HUES48 (cell line): Measurements from ENCODE around the gene MAMDC2.

Source experiments
- H3K27ac ChIP-seq: one replicate; pipeline ENCODE4 v1.7.0; 2013; ENCODE audit warnings: low read depth, low read length, inconsistent platforms
- H3K27me3 ChIP-seq: 2 replicates; pipeline ENCODE4 v1.6.1; 2013; ENCODE audit warnings: mild to moderate bottlenecking, low read length; ENCODE audit not compliant: control insufficient read depth, insufficient read depth
- H3K36me3 ChIP-seq: 2 replicates; pipeline ENCODE4 v1.6.1; 2013; ENCODE audit warnings: low read length; ENCODE audit not compliant: control insufficient read depth, insufficient read depth
- H3K4me1 ChIP-seq: 2 replicates; pipeline ENCODE4 v1.6.1; 2013; ENCODE audit warnings: mild to moderate bottlenecking, low read length; ENCODE audit not compliant: control insufficient read depth, insufficient read depth
- H3K4me3 ChIP-seq: 2 replicates; pipeline ENCODE4 v1.5.1; 2013; ENCODE audit warnings: mild to moderate bottlenecking, low read depth, low read length
- H3K9ac ChIP-seq: 2 replicates; pipeline ENCODE4 v1.6.1; 2013; ENCODE audit warnings: mild to moderate bottlenecking, low read depth, low read length, moderate library complexity
- H3K9me3 ChIP-seq: 2 replicates; pipeline ENCODE4 v1.6.1; 2013; ENCODE audit warnings: low read length; ENCODE audit not compliant: control insufficient read depth, insufficient read depth

The MAMDC2 gene

DNA sequence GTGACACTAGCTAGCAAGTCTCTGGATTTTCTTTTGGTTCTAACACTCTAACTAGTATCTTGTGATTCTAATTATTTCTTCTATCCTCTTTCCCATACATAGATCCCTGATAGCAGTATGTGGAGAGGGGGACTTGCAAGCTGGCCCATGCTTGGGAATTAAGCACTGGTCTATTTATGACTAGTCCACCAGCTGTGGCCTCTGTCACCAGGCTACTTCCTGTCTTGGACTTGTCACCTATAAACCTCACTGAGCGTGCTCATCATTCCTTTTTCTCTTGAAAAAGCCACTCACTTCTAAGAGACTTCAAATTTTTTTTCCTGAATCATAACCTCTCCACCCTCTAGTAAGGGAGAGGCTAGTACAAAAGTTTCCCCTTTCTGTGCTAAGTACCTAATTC, 32.3 kb upstream of the MAMDC2 start:
- Histone ChIP-seq H3K4me3 (no peak overlapping the region), H3K36me3 (no peaks in the 10 kb centered on the region), H3K9ac (no peak overlapping the region), H3K9me3 (no peaks in the 10 kb centered on the region), H3K4me1 (no peaks in the 10 kb centered on the region), H3K27ac (no peak overlapping the region), H3K27me3 (no peaks in the 10 kb centered on the region)

DNA sequence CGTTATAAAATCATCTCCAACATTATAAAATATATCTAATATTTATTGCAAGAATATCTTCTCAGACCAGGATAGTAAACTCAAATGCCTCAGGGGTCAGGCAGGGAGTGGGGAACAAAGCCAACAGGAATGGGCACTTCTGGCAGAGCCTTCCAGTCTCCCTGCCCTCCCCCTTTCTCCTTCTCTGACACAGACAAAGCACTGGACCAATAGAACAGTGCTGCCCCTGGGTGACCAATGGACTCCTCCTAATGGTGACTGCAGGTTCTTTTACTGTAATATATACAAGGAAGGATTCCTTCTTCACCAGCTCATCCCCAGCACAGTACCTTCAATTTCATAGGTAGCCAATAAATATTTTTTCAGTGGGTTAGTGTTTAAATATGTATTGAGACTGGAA, 31.1 kb upstream of the MAMDC2 start:
- Histone ChIP-seq H3K4me1 (no peaks in the 10 kb centered on the region), H3K27ac (no peak overlapping the region), H3K4me3 (no peak overlapping the region), H3K36me3 (no peaks in the 10 kb centered on the region), H3K9ac (no peak overlapping the region), H3K9me3 (no peaks in the 10 kb centered on the region), H3K27me3 (no peaks in the 10 kb centered on the region)

DNA sequence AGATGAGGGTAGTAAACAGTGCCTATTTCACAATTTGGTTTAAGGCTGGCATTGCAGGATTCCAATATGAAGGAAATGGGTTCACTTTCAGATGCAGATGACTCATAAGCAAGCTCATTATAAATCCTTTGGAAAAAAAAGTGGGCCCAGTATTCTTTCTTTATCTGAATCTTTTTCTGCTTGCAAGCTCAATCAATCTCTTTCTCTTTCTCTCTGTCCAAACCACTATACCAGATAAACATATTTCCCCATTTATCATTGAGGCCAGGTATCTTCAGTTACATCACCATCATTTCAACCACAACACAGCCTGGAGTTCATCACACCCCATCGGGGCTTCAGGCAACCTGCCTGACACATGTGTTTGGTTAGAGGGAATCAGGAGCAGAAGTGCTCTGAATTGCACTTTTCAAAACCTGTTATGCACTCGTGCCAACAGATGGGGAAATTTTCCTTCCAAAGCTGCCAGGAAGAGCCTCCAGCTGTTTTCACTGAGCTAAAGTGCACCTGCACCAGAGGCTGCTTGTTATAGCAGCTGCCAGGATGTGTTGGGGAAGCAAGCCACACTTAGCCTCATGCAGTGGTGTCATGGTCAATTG, 30.0 kb upstream of the MAMDC2 start:
- Histone ChIP-seq H3K9ac (no peak overlapping the region), H3K9me3 (no peaks in the 10 kb centered on the region), H3K4me3 (no peak overlapping the region), H3K27me3 (no peaks in the 10 kb centered on the region), H3K36me3 (no peaks in the 10 kb centered on the region), H3K27ac (no peak overlapping the region), H3K4me1 (no peaks in the 10 kb centered on the region)

DNA sequence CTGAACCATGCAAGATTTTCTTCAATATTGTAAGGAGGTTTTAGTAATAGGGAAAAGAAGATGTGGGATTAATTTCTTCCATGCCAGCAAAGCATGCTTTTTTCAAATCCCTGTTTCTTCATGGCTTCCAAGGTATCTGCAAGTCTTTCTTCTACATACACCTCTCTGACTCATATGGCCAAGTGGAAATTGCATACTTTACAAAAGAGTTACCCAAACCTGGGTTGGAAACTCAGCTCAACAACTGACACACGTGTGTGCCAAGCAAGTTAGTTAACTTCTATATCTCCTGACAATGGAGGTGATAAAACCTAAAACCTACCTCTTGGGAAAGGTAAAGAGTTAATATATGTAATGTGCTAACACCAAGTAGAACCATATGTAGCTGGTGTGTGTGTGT, 28.5 kb upstream of the MAMDC2 start:
- Histone ChIP-seq H3K9ac (no peak overlapping the region), H3K9me3 (no peaks in the 10 kb centered on the region), H3K27me3 (no peaks in the 10 kb centered on the region), H3K36me3 (no peaks in the 10 kb centered on the region), H3K27ac (no peak overlapping the region), H3K4me3 (no peak overlapping the region), H3K4me1 (peaks cover 5% of the 10 kb centered on the region; the same call in 1 of the 2 replicates)

DNA sequence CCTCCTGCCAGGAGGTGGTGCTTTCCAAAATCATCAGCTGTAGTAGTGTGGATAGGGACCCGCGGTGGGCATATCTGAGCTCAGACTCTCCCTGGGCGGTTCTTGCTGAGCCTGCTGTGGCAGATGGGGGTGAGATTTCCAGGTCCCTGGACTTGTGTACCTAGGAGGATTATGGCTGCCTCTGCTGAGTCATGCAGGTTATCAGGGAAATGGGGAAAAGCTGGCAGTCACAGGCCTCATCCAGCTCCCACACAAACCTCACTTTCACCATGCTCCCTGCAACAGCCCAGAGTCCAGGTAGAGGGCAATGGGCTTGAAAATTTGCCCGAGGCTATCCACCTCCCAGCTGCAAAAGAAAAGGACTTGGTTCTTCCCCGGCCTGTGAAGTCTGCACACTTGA, 23.4 kb upstream of the MAMDC2 start:
- Histone ChIP-seq H3K9me3 (no peaks in the 10 kb centered on the region), H3K4me3 (no peak overlapping the region), H3K9ac (no peak overlapping the region), H3K27me3 (no peaks in the 10 kb centered on the region), H3K27ac (no peak overlapping the region), H3K36me3 (no peaks in the 10 kb centered on the region), H3K4me1 (peaks cover 9% of the 10 kb centered on the region; the same call in 1 of the 2 replicates)

DNA sequence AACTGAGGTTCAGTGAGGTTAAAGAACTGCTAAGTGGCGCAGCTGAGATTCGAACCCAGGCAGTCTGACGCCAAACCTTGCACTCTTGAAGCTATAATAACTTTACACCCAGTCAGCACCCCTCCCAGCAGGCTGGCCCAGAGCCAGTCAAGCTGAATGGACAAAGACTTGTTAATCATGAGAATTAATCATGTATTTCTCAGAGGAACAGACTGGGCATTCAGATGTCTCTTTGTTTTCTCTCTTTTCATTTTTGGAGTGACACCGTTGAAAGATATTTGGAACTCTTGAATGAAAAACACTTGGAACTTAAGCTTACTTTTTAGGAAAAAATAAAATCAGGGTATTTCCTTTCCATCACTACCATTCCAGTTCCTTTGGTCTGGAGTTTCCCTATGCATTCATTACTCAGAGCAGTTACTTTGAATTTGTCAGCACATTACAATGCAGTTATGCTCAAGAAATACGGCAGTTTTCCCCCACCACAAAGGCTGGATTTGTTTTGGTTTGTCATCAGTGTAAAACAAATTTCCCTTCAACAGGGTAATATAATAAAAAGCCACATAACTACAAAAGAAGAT, 22.6 kb upstream of the MAMDC2 start:
- no peak overlapping the region for H3K9ac ChIP-seq
- H3K36me3 ChIP-seq, result no peaks in the 10 kb centered on the region
- H3K27ac ChIP-seq, result no peak overlapping the region
- no peaks in the 10 kb centered on the region for H3K9me3 ChIP-seq
- H3K27me3 ChIP-seq, result no peaks in the 10 kb centered on the region
- peaks cover 9% of the 10 kb centered on the region; the same call in 1 of the 2 replicates for H3K4me1 ChIP-seq
- H3K4me3 ChIP-seq, result no peak overlapping the region

DNA sequence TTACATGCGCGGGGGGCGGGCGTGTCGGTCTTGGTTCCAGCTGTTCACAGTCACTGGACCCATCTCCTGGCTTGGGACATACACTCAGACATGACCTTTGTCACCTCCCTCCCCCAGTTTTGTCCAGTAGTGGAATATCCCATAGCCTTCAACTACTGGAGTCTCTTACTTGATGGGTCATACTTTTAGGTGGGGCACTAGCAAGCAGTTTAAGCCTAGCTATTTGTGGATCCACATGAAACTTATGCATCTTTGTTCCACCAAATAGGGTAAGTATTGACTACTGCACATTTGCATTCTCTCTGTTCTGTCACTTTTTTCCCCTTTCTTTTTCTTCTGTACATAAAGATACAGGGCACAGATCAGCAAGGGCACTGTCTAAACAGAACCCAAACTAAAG, 15.4 kb upstream of the MAMDC2 start:
- no peak overlapping the region for H3K9ac ChIP-seq
- H3K4me1 ChIP-seq, result no peaks in the 10 kb centered on the region
- no peaks in the 10 kb centered on the region for H3K27me3 ChIP-seq
- H3K27ac ChIP-seq, result no peak overlapping the region
- H3K4me3 ChIP-seq, result no peak overlapping the region
- H3K36me3 ChIP-seq, result no peaks in the 10 kb centered on the region
- no peaks in the 10 kb centered on the region for H3K9me3 ChIP-seq

DNA sequence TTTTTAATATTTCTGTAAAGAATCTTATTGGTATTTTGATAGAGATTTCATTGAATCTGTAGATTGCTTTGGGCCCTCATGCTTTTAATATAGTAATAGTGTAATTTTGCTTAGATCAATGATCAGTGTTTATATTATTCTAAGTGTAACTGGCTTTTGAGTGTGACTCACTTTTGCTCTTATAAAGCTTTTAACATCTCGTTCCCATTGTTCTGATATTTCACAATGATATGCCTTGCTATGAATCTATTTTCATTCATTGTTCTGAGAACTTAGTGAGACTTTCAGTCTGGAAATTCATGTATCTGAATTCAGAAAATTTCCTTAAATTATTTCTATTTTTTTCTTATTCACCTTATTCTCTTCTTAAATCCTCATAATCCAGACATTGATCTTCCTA, 13.5 kb upstream of the MAMDC2 start:
- Histone ChIP-seq H3K27ac (no peak overlapping the region), H3K9ac (no peak overlapping the region), H3K9me3 (no peaks in the 10 kb centered on the region), H3K4me3 (no peak overlapping the region), H3K36me3 (no peaks in the 10 kb centered on the region), H3K4me1 (no peaks in the 10 kb centered on the region), H3K27me3 (no peaks in the 10 kb centered on the region)

DNA sequence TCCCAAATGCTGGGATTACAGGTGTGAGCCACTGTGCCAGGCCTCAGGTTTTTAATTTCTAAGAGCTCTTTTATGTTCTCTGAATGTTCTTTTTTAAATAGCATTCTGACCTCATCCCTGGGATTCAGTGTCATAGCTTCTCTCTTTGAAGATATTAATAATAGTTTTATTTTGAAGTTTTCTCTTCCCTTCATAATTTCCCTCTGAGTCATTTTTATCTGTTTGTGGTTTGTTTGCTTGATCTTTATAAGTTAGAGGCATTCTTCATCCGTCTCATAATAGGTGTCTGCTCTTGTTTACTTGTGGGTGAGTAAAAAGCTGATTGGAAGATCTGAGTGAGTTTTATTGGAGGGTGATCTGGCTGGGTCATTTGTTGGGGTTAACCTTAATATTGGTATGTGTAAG, 12.5 kb upstream of the MAMDC2 start:
- H3K27ac ChIP-seq, result no peak overlapping the region
- no peaks in the 10 kb centered on the region for H3K9me3 ChIP-seq
- no peaks in the 10 kb centered on the region for H3K36me3 ChIP-seq
- no peak overlapping the region for H3K4me3 ChIP-seq
- H3K9ac ChIP-seq, result no peak overlapping the region
- H3K27me3 ChIP-seq, result no peaks in the 10 kb centered on the region
- H3K4me1 ChIP-seq, result no peaks in the 10 kb centered on the region

DNA sequence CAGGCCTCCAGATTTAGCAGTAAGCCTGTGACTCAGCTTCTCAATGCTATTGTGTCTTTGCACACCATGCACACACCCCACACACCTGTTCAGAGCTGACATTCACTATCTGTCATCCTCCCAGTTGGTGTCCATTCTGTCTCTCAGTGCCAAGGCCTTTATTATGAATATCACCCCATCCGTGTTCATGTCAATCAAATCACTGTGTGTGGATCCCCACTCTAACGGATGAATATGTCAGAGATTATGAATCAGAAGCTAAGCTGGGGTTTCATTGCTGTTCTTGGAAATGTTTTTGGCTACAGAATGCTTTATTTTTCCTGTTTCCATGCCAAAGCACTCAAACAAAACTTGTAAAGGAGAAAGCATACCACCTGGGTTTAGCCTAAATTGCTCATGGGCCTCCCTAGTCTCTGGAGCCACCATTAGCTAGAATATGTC, 9.4 kb upstream of the MAMDC2 start:
- H3K4me1 ChIP-seq, result no peaks in the 10 kb centered on the region
- H3K27me3 ChIP-seq, result no peaks in the 10 kb centered on the region
- H3K4me3 ChIP-seq, result no peak overlapping the region
- H3K27ac ChIP-seq, result no peak overlapping the region
- H3K9me3 ChIP-seq, result peaks cover 9% of the 10 kb centered on the region
- no peak overlapping the region for H3K9ac ChIP-seq
- H3K36me3 ChIP-seq, result no peaks in the 10 kb centered on the region

DNA sequence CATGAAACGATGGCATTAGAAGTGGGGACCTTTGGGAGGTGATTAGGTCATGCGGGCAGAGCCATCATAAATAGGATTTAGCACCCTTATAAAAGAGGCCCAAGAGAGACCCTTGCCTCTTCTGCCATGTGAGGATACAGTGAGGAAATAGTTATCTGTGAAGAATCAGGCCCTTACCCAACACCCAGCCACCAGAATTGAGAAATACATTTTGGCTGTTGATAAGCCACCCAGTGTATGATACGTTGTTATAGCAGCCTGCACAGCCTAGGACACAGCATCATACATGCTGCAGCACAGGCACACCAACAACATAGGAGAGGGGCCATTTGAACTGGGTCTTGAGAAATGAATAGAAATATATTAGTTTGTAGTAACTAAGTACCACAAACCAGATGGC, 8.0 kb upstream of the MAMDC2 start:
- Histone ChIP-seq H3K4me1 (no peaks in the 10 kb centered on the region), H3K27ac (no peak overlapping the region)

More for the DNA sequence above, 8.0 kb upstream of the MAMDC2 start:
- Histone ChIP-seq H3K9ac (no peak overlapping the region), H3K27me3 (no peaks in the 10 kb centered on the region), H3K4me3 (no peak overlapping the region), H3K36me3 (no peaks in the 10 kb centered on the region), H3K9me3 (peaks cover 9% of the 10 kb centered on the region)
